H9 (cell line): ENCODE measurements around the gene SPRY2. TPM values are rescaled to one million over a fixed set of nuclear protein-coding genes. Genes with fewer than 3 reads are reported as not detected.

Experiments used
- DNase-seq: peaks from one replicate; pipeline ENCODE4 v3.0.0-alpha.2; 2017
- H2AFZ ChIP-seq: one replicate; pipeline ENCODE4 v1.6.1; 2013; ENCODE audit warnings: mild to moderate bottlenecking, low read length, control low read depth, moderate library complexity
- H2AK5ac ChIP-seq: 2 replicates; pipeline ENCODE4 v1.6.1; 2013; ENCODE audit warnings: low read length, control low read depth, mixed read lengths; ENCODE audit not compliant: insufficient read length
- H2BK120ac ChIP-seq: one replicate; pipeline ENCODE4 v1.6.1; 2013; ENCODE audit warnings: low read depth, mild to moderate bottlenecking, low read length, control low read depth, inconsistent platforms; ENCODE audit not compliant: poor library complexity, severe bottlenecking
- H2BK12ac ChIP-seq: 2 replicates; pipeline ENCODE4 v1.6.1; 2013; ENCODE audit warnings: low read length, control low read depth, mixed read lengths, low read depth; ENCODE audit not compliant: insufficient read length
- H2BK15ac ChIP-seq: 2 replicates; pipeline ENCODE4 v1.6.1; 2013; ENCODE audit warnings: low read depth, low read length, control low read depth
- H2BK20ac ChIP-seq: one replicate; pipeline ENCODE4 v1.6.1; 2013; ENCODE audit warnings: low read depth, mild to moderate bottlenecking, low read length, control low read depth, inconsistent platforms; ENCODE audit not compliant: poor library complexity, severe bottlenecking
- H2BK5ac ChIP-seq: 2 replicates; pipeline ENCODE4 v1.6.1; 2013; ENCODE audit warnings: low read length, control low read depth, mixed read lengths; ENCODE audit not compliant: insufficient read length
- H3K14ac ChIP-seq: 2 replicates; pipeline ENCODE4 v1.6.1; 2013; ENCODE audit warnings: low read length, control low read depth; ENCODE audit not compliant: insufficient read depth
- H3K18ac ChIP-seq: 2 replicates; pipeline ENCODE4 v1.6.1; 2013; ENCODE audit warnings: low read depth, mild to moderate bottlenecking, mixed read lengths, low read length, control low read depth; ENCODE audit not compliant: insufficient read length
- H3K23ac ChIP-seq: 2 replicates; pipeline ENCODE4 v1.6.1; 2013; ENCODE audit warnings: low read length, control low read depth, mixed read lengths, low read depth; ENCODE audit not compliant: insufficient read length
- H3K23me2 ChIP-seq: 2 replicates; pipeline ENCODE4 v1.6.1; 2013; ENCODE audit warnings: low read depth, mild to moderate bottlenecking, mixed read lengths, low read length, control low read depth; ENCODE audit not compliant: insufficient read length, poor library complexity, severe bottlenecking
- H3K27ac ChIP-seq: 2 replicates; pipeline ENCODE4 v1.5.1; 2013; ENCODE audit warnings: low read length, control low read depth, mixed read lengths, low read depth; ENCODE audit not compliant: insufficient read length
- H3K27me3 ChIP-seq: 2 replicates; pipeline ENCODE4 v1.6.1; 2013; ENCODE audit warnings: low read length, control low read depth, inconsistent platforms; ENCODE audit not compliant: insufficient read depth
- H3K4ac ChIP-seq: 2 replicates; pipeline ENCODE4 v1.6.1; 2013; ENCODE audit warnings: low read depth, mild to moderate bottlenecking, control low read depth, inconsistent platforms, low read length, moderate library complexity
- H3K4me1 ChIP-seq: 2 replicates; pipeline ENCODE4 v1.6.1; 2013; ENCODE audit warnings: low read length, control low read depth, inconsistent platforms; ENCODE audit not compliant: insufficient read depth
- H3K4me2 ChIP-seq: 2 replicates; pipeline ENCODE4 v1.6.1; 2013; ENCODE audit warnings: low read length, control low read depth, mixed read lengths; ENCODE audit not compliant: insufficient read length, insufficient read depth
- H3K56ac ChIP-seq: 2 replicates; pipeline ENCODE4 v1.6.1; 2013; ENCODE audit warnings: low read depth, mild to moderate bottlenecking, mixed read lengths, low read length, control low read depth; ENCODE audit not compliant: insufficient read length
- H3K79me1 ChIP-seq: 2 replicates; pipeline ENCODE4 v1.6.1; 2013; ENCODE audit warnings: low read depth, mild to moderate bottlenecking, moderate library complexity, low read length, control low read depth, inconsistent platforms; ENCODE audit not compliant: insufficient read depth, poor library complexity, severe bottlenecking
- H3K79me2 ChIP-seq: 2 replicates; pipeline ENCODE4 v1.6.1; 2013; ENCODE audit warnings: low read length, control low read depth, inconsistent platforms; ENCODE audit not compliant: insufficient read depth
- H3K9ac ChIP-seq: 2 replicates; pipeline ENCODE4 v1.6.1; 2013; ENCODE audit warnings: low read length, control low read depth, mixed read lengths; ENCODE audit not compliant: insufficient read length; ENCODE audit errors: extremely low read depth
- H3K9me3 ChIP-seq: one replicate; pipeline ENCODE4 v1.6.1; 2013; ENCODE audit warnings: low read depth, low read length, inconsistent platforms; ENCODE audit not compliant: control insufficient read depth
- H3T11ph ChIP-seq: one replicate; pipeline ENCODE4 v1.6.1; 2013; ENCODE audit warnings: mild to moderate bottlenecking, low read length, control low read depth, inconsistent platforms
- H4K20me1 ChIP-seq: one replicate; pipeline ENCODE4 v1.6.1; 2013; ENCODE audit not compliant: control insufficient read depth, insufficient read length, insufficient read depth
- H4K5ac ChIP-seq: 2 replicates; pipeline ENCODE4 v1.6.1; 2013; ENCODE audit warnings: low read depth, mild to moderate bottlenecking, mixed read lengths, low read length, control low read depth; ENCODE audit not compliant: insufficient read length
- H4K8ac ChIP-seq: replicated peaks from 2 replicates; pipeline ENCODE4 v1.6.1; 2013; ENCODE audit warnings: low read length, control low read depth, mixed read lengths, low read depth; ENCODE audit not compliant: insufficient read length
- H4K91ac ChIP-seq: 2 replicates; pipeline ENCODE4 v1.6.1; 2013; ENCODE audit warnings: low read depth, mild to moderate bottlenecking, moderate library complexity, mixed read lengths, low read length, control low read depth; ENCODE audit not compliant: insufficient read length
- H3K27ac Mint-ChIP-seq, 3 experiments: 2 replicates in 2 of 3; 3 replicates in 1 of 3; pipeline ENCODE4 v1.8.0; 2020 to 2021; ENCODE audit warnings: mixed read lengths in 3 of 3, mild to moderate bottlenecking in 1 of 3, moderate library complexity in 1 of 3
- H3K27me3 Mint-ChIP-seq: 2 replicates; pipeline ENCODE4 v1.8.0; 2021; ENCODE audit warnings: low read depth, mild to moderate bottlenecking, moderate library complexity, mixed read lengths
- H3K36me3 Mint-ChIP-seq, 3 experiments: 2 replicates in 2 of 3; 3 replicates in 1 of 3; pipeline ENCODE4 v1.8.0; 2020 to 2021; ENCODE audit warnings: low read depth in 3 of 3, mixed read lengths in 3 of 3; ENCODE audit not compliant: insufficient read depth in 1 of 3
- H3K4me1 Mint-ChIP-seq, 2 experiments: 2 replicates each; pipeline ENCODE4 v1.8.0; 2020; ENCODE audit warnings: mixed read lengths in 2 of 2
- H3K4me3 Mint-ChIP-seq, 2 experiments: 2 replicates in 1 of 2; 3 replicates in 1 of 2; pipeline ENCODE4 v1.8.0; 2020 to 2021; ENCODE audit warnings: mild to moderate bottlenecking in 2 of 2, mixed read lengths in 2 of 2, moderate library complexity in 1 of 2
- H3K9me3 Mint-ChIP-seq, 2 experiments: 2 replicates in 1 of 2; 3 replicates in 1 of 2; pipeline ENCODE4 v1.8.0; 2020; ENCODE audit warnings: mild to moderate bottlenecking in 2 of 2, mixed read lengths in 2 of 2, moderate library complexity in 1 of 2
- CTCF ChIP-seq: fragments of 200-600 bp; sonication (generic); conservative IDR thresholded peaks from 3 replicates; pipeline ENCODE4 v1.8.0; 2021; ENCODE audit warnings: antibody characterized with exemption, mild to moderate bottlenecking
- WGBS: extraction: QIAGEN DNeasy Blood & Tissue Kit; methylation state at CpG from one replicate; pipeline ENCODE4 v1.1.7; 2013; ENCODE audit warnings: missing lambda C conversion rate, low lambda C conversion rate, mixed read lengths; ENCODE audit not compliant: insufficient read length; ENCODE audit errors: extremely low coverage; 5-methylcytosine and 5-hydroxymethylcytosine counted together
- total RNA-seq: library from RNA; stranded (reverse); gene quantifications from 2 replicates; pipeline ENCODE4 v1.2.1, GENCODE V29; 2021

SPRY2 gene
- total RNA-seq, 1 experiment from 2014 or later: 56.4 TPM

- H2BK12ac ChIP-seq: no peak overlapping the region
- H3K4ac ChIP-seq: no peak overlapping the region
- no peak overlapping the region for H4K8ac ChIP-seq
- Mint-ChIP-seq H3K9me3 (peaks cover 0 to 3% of the 10 kb centered on the region in 2 experiments; a peak in 2 of 5 replicates), H3K36me3 (peaks cover 34 to 53% (median 44%) of the 10 kb centered on the region in 3 experiments), H3K4me1 (peaks cover 14 to 26% of the 10 kb centered on the region in 2 experiments), H3K4me3 (no peak overlapping the region), H3K27me3 (no peaks in the 10 kb centered on the region), H3K27ac (no peak overlapping the region)
- DNase-seq: no peak
- no peak overlapping the region for H2BK15ac ChIP-seq
- peaks cover 11% of the 10 kb centered on the region for H3K23me2 ChIP-seq
- H3K9me3 ChIP-seq: no peaks in the 10 kb centered on the region
- no peak overlapping the region for H4K5ac ChIP-seq
- peaks cover 2% of the 10 kb centered on the region for H4K20me1 ChIP-seq
- H3K23ac ChIP-seq: no peak overlapping the region
- no peak overlapping the region for H2AK5ac ChIP-seq
- peak overlapping the region; percentile 76 for H3K4me2 ChIP-seq
- peaks cover 6% of the 10 kb centered on the region; the same call in 1 of the 2 replicates for H3K4me1 ChIP-seq
- H3K9ac ChIP-seq: no peak overlapping the region
- H2BK5ac ChIP-seq: no peak overlapping the region
- no peak overlapping the region for H3T11ph ChIP-seq
- no peak overlapping the region for H2AFZ ChIP-seq
- no peak overlapping the region for H3K14ac ChIP-seq
- H3K27me3 ChIP-seq: no peaks in the 10 kb centered on the region
- H3K79me2 ChIP-seq: peaks cover 48% of the 10 kb centered on the region
- H3K27ac ChIP-seq: no peak overlapping the region
- H3K18ac ChIP-seq: no peak overlapping the region
- no peak overlapping the region for H3K56ac ChIP-seq
- no peak overlapping the region for H4K91ac ChIP-seq
- no CpG with 5 or more reads among the region's 9 CpGs for WGBS
- no peak for TF ChIP-seq CTCF
- H2BK120ac ChIP-seq: no peak overlapping the region
- H3K79me1 ChIP-seq: no peaks in the 10 kb centered on the region
- no peak overlapping the region for H2BK20ac ChIP-seq
These were observed 4.1 kb downstream of the SPRY2 start for GRCh38 chr13:80336776-80337287.
